Upper lobe of left lung (tissue), 4 donors: ENCODE data around the gene DIAPH1.

Experiments
- CTCF ChIP-seq, 6 experiments: fragments of 450-650 bp in 4 of 6; fragments of 200-600 bp in 2 of 6; sonication (generic) in 2 of 6; IDR thresholded peaks; one replicate each; pipeline ENCODE4 v1.5.1; 2016 to 2019; ENCODE audit warnings: antibody characterized with exemption in 6 of 6
- EP300 ChIP-seq, 4 donors: sonication (generic); formaldehyde crosslinking; IDR thresholded peaks; one replicate each; pipeline ENCODE4 v1.5.1; 2017; ENCODE audit warnings: antibody characterized with exemption in 4 of 4, control low read depth in 2 of 4
- POLR2A ChIP-seq, 4 donors: fragments of 450-650 bp; IDR thresholded peaks; one replicate each; pipeline ENCODE4 v1.5.1; 2016 to 2017; ENCODE audit warnings: antibody characterized with exemption in 4 of 4, mild to moderate bottlenecking in 2 of 4
- POLR2AphosphoS5 ChIP-seq, 2 donors: sonication (generic); formaldehyde crosslinking; IDR thresholded peaks; one replicate each; pipeline ENCODE4 v1.5.1; 2017; ENCODE audit warnings: antibody characterized with exemption in 2 of 2

DNA sequence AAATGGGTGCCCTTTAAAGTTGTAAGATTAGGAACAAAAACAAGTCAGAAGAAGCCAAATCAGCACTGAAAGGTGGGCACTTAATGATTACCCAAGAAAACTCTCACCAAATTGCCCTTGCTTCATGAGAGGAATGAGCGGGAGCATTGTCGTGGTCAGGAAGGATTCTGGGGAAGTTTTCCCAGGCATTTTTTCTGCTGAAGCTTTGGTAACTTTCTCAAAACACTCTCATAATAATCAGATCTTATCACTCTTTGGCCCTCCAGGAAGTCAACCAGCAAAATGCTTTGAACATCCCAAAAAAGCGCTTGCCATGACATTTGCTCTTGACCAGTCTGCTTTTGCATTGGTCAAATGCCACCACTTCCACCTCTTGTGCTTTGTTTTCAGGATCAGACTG lies 153.4 kb downstream of the DIAPH1 start:
- TF ChIP-seq CTCF (IDR thresholded peaks at IDR 0.05): no peak
- no peak for TF ChIP-seq POLR2A (IDR thresholded peaks at IDR 0.05)
- no peak for TF ChIP-seq POLR2AphosphoS5 (IDR thresholded peaks at IDR 0.05)
- no peak for TF ChIP-seq EP300 (IDR thresholded peaks at IDR 0.05)
